Epithelial cell of esophagus (primary cell): ENCODE results near the gene TSPAN5.

Source experiments
- DNase-seq: peaks from one replicate; pipeline ENCODE4 v3.0.0; 2010; ENCODE audit warnings: low read depth
- H3K4me3 ChIP-seq: 2 replicates; pipeline ENCODE4 v1.5.1; 2011; ENCODE audit warnings: mild to moderate bottlenecking, low read length, control low read depth
- TF ChIP-seq, protein P1 (sequence below): IDR thresholded peaks from 2 replicates; pipeline ENCODE4 v1.5.1; 2011; ENCODE audit warnings: low read depth, mild to moderate bottlenecking, low read length, control low read depth, inconsistent platforms; ENCODE audit not compliant: insufficient read depth; ENCODE audit errors: missing control alignments

The TSPAN5 gene

DNA sequence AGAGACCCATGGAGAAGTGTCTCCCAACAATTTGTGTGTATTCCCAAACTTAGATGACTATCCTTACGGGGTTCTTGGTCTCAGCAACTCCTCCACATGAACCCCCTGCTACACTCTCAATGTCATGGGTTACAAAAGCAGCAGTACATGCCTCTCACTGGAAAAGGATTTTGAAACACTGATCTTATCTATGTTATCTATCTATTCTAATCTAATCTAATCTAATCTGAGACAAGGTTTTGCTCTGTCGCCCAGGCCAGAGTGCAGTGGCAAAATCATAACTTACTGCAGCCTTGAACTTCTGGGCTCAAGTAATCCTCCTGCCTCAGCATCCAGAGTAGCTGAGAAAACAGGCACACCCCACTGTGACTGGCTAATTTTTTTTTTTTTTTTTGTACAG is 19.3 kb downstream of the TSPAN5 start:
- TF ChIP-seq, protein P1, sequence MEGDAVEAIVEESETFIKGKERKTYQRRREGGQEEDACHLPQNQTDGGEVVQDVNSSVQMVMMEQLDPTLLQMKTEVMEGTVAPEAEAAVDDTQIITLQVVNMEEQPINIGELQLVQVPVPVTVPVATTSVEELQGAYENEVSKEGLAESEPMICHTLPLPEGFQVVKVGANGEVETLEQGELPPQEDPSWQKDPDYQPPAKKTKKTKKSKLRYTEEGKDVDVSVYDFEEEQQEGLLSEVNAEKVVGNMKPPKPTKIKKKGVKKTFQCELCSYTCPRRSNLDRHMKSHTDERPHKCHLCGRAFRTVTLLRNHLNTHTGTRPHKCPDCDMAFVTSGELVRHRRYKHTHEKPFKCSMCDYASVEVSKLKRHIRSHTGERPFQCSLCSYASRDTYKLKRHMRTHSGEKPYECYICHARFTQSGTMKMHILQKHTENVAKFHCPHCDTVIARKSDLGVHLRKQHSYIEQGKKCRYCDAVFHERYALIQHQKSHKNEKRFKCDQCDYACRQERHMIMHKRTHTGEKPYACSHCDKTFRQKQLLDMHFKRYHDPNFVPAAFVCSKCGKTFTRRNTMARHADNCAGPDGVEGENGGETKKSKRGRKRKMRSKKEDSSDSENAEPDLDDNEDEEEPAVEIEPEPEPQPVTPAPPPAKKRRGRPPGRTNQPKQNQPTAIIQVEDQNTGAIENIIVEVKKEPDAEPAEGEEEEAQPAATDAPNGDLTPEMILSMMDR: no peak
- H3K4me3 ChIP-seq: no peak overlapping the region
- no peak for DNase-seq

DNA sequence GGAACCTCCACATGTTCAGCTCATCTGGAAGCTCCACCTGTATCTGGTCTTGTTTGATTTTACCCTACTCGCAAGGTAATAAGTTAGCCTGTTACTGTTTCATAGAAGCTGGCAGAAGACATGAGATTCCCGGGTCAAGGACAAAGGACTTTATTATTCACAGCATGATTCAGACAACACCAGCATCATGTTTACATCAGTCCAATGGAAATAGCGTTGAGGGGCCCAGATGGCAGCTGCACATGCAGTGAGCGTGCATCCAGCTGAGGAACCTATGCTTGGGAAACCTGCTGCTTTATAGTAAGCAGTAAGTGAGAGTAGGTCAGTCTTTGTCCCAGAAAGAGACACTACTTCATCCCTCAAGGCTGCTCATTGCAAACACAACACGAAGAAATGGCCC is 19.8 kb downstream of the TSPAN5 start:
- TF ChIP-seq, protein P1: no peak
- H3K4me3 ChIP-seq: no peak overlapping the region
- DNase-seq: no peak

DNA sequence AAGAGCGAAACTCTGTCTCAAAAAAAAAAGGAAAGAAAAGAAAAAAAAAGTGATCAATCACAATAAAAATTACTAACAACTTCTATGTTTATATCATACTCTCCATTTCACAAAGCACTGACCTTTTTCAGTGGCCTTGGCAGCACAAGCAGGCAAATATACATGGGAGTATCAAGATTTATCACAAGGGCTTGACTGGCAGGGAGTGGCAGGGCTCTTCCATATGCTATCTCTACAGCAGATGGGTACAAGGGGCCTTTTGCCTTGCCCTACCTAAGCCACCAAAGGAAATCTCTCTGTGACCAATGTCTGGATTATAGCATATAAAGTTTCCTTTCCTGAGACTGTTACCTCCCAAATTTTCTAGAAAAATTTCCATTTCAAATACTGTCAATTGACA is 24.4 kb downstream of the TSPAN5 start:
- TF ChIP-seq, protein P1: no peak
- DNase-seq: no peak
- no peak overlapping the region for H3K4me3 ChIP-seq

DNA sequence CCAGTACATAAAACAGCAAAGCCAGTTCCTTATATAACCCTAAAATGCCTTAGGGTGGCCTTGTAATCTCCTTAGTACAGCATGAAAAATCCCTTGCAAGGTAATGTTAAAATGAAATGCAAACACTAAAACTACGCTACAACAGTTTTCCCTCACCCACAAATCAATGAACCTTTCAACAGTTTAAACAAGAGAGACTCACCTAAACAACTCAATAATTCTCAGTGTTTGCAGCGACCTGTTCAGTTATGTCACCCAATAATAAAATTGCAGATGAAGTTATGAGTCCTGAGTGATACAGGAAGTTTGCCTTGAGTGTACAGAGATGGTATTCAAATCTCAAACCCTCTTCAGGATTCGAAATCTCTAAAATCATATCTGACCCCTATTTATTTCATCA is 25.3 kb downstream of the TSPAN5 start:
- H3K4me3 ChIP-seq: no peak overlapping the region
- TF ChIP-seq, protein P1: no peak
- DNase-seq: no peak

DNA sequence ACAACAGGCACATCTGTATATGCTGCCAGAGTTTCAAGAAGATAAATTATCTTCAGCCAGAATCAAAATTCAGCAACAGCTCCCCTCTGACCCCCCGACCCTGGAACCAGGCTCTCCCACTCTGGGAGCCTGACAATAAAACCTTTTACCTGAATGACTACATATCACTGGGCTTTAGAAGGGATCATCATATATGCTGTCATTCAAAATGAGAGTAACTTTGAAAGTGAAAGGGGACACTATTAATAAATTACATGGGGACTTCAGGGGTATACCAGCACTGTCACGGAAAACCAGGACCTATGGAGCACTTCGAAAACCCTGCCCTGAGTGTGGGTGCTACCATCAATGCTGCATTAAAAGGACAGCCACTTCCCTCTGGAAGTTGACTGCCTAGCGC is 26.2 kb downstream of the TSPAN5 start:
- no peak overlapping the region for H3K4me3 ChIP-seq
- no peak for DNase-seq
- TF ChIP-seq, protein P1: no peak

DNA sequence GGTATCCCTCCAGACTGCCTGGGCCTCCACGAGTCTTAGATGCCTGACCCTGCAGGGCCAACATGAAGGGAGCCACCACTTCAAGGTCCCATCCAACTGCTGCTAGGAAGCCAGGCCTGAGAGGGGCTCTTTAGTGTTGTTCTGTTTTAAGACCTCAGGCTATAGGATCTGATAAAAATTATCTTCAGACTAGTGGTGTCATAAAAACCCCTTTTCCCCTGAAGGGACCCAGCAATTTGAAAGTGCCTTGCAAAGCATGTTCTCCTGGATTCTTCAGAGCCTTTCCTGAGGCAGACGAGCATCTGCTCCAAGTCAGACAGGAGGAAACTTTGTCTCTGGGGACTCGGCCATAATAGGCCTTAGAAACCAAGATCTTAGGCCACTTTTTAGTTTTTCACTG is 26.9 kb downstream of the TSPAN5 start:
- TF ChIP-seq, protein P1: no peak
- no peak overlapping the region for H3K4me3 ChIP-seq
- no peak for DNase-seq

DNA sequence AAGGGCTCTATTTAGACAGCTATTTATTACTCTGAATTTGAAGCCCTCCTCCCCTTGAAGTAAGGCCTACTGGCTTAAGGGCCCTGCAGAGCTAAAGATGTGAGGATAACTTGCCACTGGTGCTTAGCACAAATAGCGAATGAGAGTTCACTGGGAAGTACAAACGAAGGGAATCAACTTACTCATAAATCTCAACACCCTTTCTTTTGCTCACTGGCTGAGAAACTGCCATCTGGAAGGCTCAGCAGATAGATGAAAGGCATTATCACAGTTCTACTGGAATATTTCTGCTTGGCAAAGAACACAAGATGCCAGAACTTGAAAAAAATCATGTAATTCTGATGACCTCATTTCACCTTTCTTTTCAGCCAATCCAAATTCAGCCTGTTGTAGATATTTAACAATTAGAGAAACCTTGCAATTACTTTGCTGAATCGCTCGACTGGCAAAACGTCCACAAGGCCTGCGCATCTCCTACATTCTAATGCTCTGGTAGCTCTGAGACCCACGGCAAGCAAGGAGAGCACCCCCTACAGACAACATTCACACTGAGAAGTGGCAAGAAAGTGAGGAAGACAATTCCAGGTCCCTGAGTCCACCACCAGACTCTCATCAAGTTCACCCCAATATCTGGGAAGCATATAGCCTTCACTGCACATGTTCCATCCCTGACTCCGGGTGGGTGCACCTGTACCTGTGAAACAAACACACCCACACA is 27.5 kb downstream of the TSPAN5 start:
- TF ChIP-seq, protein P1: no peak
- H3K4me3 ChIP-seq: no peak overlapping the region
- DNase-seq: no peak
